ENCODE measurements around the gene TMOD3.

The TMOD3 gene

GRCh38 chr15:51874751-51875644 is 45.5 kb downstream of the TMOD3 start:
- Histone ChIP-seq H3K36me3 (ENCODE audit: control insufficient read depth, low read length) (peaks cover 16% of the 10 kb centered on the region; the same call in 1 of the 2 replicates), H3K9me3 (ENCODE audit: control insufficient read depth, insufficient read depth, low read length) (no peaks in the 10 kb centered on the region), H3K79me2 (ENCODE audit: control insufficient read depth, low read length) (no peaks in the 10 kb centered on the region), H3K4me1 (ENCODE audit: control insufficient read depth, low read length) (no peaks in the 10 kb centered on the region), H3K27ac (ENCODE audit: low read depth, low read length) (no peak overlapping the region), H4K20me1 (ENCODE audit: control insufficient read depth, insufficient read depth, low read depth, low read length) (no peaks in the 10 kb centered on the region), H3K9me2 (replicated peaks; ENCODE audit: control insufficient read depth, low read length) (no peaks in the 10 kb centered on the region), H3K4me3 (ENCODE audit: low read length) (no peak overlapping the region), H3K4me2 (ENCODE audit: low read length) (no peak overlapping the region), H3F3A (ENCODE audit: control insufficient read depth, insufficient read depth) (no peaks in the 10 kb centered on the region), H3K27me3 (ENCODE audit: control insufficient read depth, low read length) (no peaks in the 10 kb centered on the region)
- no peak for TF ChIP-seq EZH2phosphoT487 (IDR thresholded peaks at IDR 0.05; ENCODE audit: borderline replicate concordance, low read length)
- TF ChIP-seq, protein P1, sequence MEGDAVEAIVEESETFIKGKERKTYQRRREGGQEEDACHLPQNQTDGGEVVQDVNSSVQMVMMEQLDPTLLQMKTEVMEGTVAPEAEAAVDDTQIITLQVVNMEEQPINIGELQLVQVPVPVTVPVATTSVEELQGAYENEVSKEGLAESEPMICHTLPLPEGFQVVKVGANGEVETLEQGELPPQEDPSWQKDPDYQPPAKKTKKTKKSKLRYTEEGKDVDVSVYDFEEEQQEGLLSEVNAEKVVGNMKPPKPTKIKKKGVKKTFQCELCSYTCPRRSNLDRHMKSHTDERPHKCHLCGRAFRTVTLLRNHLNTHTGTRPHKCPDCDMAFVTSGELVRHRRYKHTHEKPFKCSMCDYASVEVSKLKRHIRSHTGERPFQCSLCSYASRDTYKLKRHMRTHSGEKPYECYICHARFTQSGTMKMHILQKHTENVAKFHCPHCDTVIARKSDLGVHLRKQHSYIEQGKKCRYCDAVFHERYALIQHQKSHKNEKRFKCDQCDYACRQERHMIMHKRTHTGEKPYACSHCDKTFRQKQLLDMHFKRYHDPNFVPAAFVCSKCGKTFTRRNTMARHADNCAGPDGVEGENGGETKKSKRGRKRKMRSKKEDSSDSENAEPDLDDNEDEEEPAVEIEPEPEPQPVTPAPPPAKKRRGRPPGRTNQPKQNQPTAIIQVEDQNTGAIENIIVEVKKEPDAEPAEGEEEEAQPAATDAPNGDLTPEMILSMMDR (IDR thresholded peaks at IDR 0.05; ENCODE audit: low read depth, low read length, poor library complexity, severe bottlenecking), result no peak

DNA sequence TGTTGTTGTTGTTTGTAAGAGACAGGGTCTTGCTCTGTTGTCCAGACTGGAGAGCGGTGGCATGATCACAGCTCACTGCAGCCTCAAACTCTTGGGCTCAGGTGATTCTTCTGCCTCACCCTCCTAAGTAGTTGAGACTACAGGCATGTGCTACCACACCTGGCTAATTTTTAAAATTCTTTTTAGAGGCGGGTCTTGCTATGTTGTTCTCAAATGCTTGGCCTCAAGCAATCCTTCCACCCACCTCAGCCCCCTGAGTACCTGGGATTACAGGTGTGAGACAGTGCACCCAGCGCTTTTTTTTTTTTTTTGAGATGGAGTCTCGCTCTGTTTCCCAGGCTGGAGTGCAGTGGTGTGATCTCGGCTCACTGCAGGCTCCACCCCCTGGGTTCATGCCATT is 46.7 kb downstream of the TMOD3 start:
- H3K4me1 ChIP-seq (ENCODE audit: control insufficient read depth, low read length), result no peaks in the 10 kb centered on the region
- no peaks in the 10 kb centered on the region for H4K20me1 ChIP-seq (ENCODE audit: control insufficient read depth, insufficient read depth, low read depth, low read length)
- no peaks in the 10 kb centered on the region for H3K79me2 ChIP-seq (ENCODE audit: control insufficient read depth, low read length)
- H3K4me3 ChIP-seq (ENCODE audit: low read length), result no peak overlapping the region
- H3K36me3 ChIP-seq (ENCODE audit: control insufficient read depth, low read length), result peaks cover 8% of the 10 kb centered on the region; the same call in 1 of the 2 replicates
- no peak overlapping the region for H3K4me2 ChIP-seq (ENCODE audit: low read length)
- no peaks in the 10 kb centered on the region for H3F3A ChIP-seq (ENCODE audit: control insufficient read depth, insufficient read depth)
- TF ChIP-seq, protein P1 (IDR thresholded peaks at IDR 0.05; ENCODE audit: low read depth, low read length, poor library complexity, severe bottlenecking), result no peak
- TF ChIP-seq EZH2phosphoT487 (IDR thresholded peaks at IDR 0.05; ENCODE audit: borderline replicate concordance, low read length), result no peak
- no peak overlapping the region for H3K27ac ChIP-seq (ENCODE audit: low read depth, low read length)
- H3K27me3 ChIP-seq (ENCODE audit: control insufficient read depth, low read length), result no peaks in the 10 kb centered on the region
- no peaks in the 10 kb centered on the region for H3K9me2 ChIP-seq (replicated peaks; ENCODE audit: control insufficient read depth, low read length)
- no peaks in the 10 kb centered on the region for H3K9me3 ChIP-seq (ENCODE audit: control insufficient read depth, insufficient read depth, low read length)

DNA sequence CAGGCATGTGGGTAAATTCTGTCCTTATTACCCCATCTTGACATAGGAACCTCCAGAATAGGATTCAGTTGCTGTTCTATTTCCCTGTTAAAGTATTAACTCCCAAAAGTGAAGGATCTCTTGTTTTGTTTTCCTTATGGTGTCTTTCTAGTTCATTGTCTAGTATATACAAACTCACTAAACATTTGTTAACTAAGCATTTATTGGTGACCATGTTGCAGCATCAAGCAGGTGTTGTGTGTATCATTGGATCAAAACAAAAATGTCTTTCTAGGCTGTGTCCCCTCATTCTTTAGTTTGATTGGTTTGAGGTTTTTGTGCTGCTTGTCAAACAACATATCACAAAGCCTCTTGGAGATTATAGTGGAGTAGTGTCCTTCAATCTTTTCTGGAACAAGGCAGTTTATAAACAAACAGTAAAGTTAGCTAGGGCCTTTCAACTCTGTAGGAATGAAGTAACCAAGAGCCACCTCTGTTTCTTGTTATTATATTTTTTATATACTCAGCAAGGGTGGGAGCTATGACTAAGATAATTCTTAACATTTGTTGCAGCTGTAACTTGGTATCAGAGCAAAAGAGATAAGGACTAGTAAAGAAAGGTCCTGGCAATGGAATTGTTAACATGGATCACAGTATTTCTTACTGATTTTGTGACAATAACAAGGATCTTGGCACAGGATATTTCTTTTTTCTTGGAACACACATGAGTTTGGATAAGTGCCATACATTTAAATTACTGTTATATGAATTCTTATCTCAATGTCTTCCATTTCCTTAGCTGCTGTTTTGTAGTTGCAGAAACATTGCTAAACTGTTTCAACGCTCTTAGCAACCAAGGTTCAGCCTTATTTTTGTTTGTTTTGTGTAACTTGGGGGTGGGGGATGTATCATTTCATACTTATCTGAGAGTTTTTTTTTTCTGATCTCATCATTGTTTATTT is 49.3 kb downstream of the TMOD3 start:
- no peaks in the 10 kb centered on the region for H3F3A ChIP-seq (ENCODE audit: control insufficient read depth, insufficient read depth)
- no peaks in the 10 kb centered on the region for H3K9me3 ChIP-seq (ENCODE audit: control insufficient read depth, insufficient read depth, low read length)
- H3K9me2 ChIP-seq (replicated peaks; ENCODE audit: control insufficient read depth, low read length), result no peaks in the 10 kb centered on the region
- no peak overlapping the region for H3K4me2 ChIP-seq (ENCODE audit: low read length)
- H4K20me1 ChIP-seq (ENCODE audit: control insufficient read depth, insufficient read depth, low read depth, low read length), result no peaks in the 10 kb centered on the region
- H3K27me3 ChIP-seq (ENCODE audit: control insufficient read depth, low read length), result no peaks in the 10 kb centered on the region
- TF ChIP-seq EZH2phosphoT487 (IDR thresholded peaks at IDR 0.05; ENCODE audit: borderline replicate concordance, low read length), result no peak
- TF ChIP-seq, protein P1 (IDR thresholded peaks at IDR 0.05; ENCODE audit: low read depth, low read length, poor library complexity, severe bottlenecking), result no peak
- no peaks in the 10 kb centered on the region for H3K4me1 ChIP-seq (ENCODE audit: control insufficient read depth, low read length)
- no peak overlapping the region for H3K4me3 ChIP-seq (ENCODE audit: low read length)
- H3K79me2 ChIP-seq (ENCODE audit: control insufficient read depth, low read length), result no peaks in the 10 kb centered on the region
- 0 out of 2 replicates have a peak, but pooled peaks cover 3% of the 10 kb centered on the region for H3K36me3 ChIP-seq (ENCODE audit: control insufficient read depth, low read length)
- H3K27ac ChIP-seq (ENCODE audit: low read depth, low read length), result no peak overlapping the region

Data from DOHH2 (cell line).